ENCODE measurements around the gene MYO16.

- TF ChIP-seq CTCF (IDR thresholded peaks at IDR 0.05) (no peak), POLR2A (IDR thresholded peaks at IDR 0.05) (no peak)
Measured at GRCh38 chr13:109151696-109152095, 522.3 kb downstream of the MYO16 start.
